ENCODE results near the gene SLC22A1. TPM values are rescaled to one million over a fixed set of nuclear protein-coding genes. Genes with fewer than 3 reads are reported as not detected.

SLC22A1 gene
- polyA plus RNA-seq, 1 donor from 2014 or later = 0.71 TPM

- H3K9me3 ChIP-seq (ENCODE audit: low read length) = no peaks in the 10 kb centered on the region
- no peaks in the 10 kb centered on the region for H3K27me3 ChIP-seq (ENCODE audit: insufficient read depth, low read depth, low read length)
- H3K27ac ChIP-seq (ENCODE audit: low read length) = no peak overlapping the region
- no peaks in the 10 kb centered on the region for H3K36me3 ChIP-seq (ENCODE audit: insufficient read depth, low read length)
- H3K4me3 ChIP-seq (ENCODE audit: low read length) = no peak overlapping the region
- H3K9me2 ChIP-seq (ENCODE audit: insufficient read depth, low read length) = no peaks in the 10 kb centered on the region
- no peaks in the 10 kb centered on the region for H4K20me1 ChIP-seq (ENCODE audit: insufficient read depth)
- no peak overlapping the region for H3K9ac ChIP-seq (ENCODE audit: low read length)
- TF ChIP-seq EZH2 (IDR thresholded peaks at IDR 0.05; ENCODE audit: borderline replicate concordance, insufficient read depth, low read length, poor library complexity, severe bottlenecking) (no peak), TAF1 (IDR thresholded peaks at IDR 0.05; ENCODE audit: low read depth) (no peak), SMC3 (conservative IDR thresholded peaks at IDR 0.05; ENCODE audit: poor library complexity) (no peak), RAD21 (conservative IDR thresholded peaks at IDR 0.05) (no peak), REST (IDR thresholded peaks at IDR 0.05; ENCODE audit: borderline replicate concordance) (no peak), EP300 (conservative IDR thresholded peaks at IDR 0.05; ENCODE audit: poor library complexity, severe bottlenecking) (no peak), MXI1 (conservative IDR thresholded peaks at IDR 0.05; ENCODE audit: poor library complexity, severe bottlenecking) (no peak), POLR2AphosphoS5 (IDR thresholded peaks at IDR 0.05) (no peak), CTCF (IDR thresholded peaks at IDR 0.05; ENCODE audit: poor library complexity, severe bottlenecking) (no peak)
- H3K79me2 ChIP-seq (replicated peaks; ENCODE audit: insufficient read depth, low read length) = no peaks in the 10 kb centered on the region
- H2AFZ ChIP-seq (ENCODE audit: low read depth, low read length) = no peak overlapping the region
- H3F3A ChIP-seq (ENCODE audit: insufficient read depth, low read length, poor library complexity, severe bottlenecking) = no peaks in the 10 kb centered on the region
- H3K4me2 ChIP-seq (ENCODE audit: low read length) = no peak overlapping the region
These were observed 13.3 kb downstream of the SLC22A1 start for GRCh38 chr6:160134779-160135547.

GRCh38 chr6:160135907-160136655 is 14.5 kb downstream of the SLC22A1 start:
- H3K9me2 ChIP-seq (ENCODE audit: insufficient read depth, low read length) = no peaks in the 10 kb centered on the region
- H3K9me3 ChIP-seq (ENCODE audit: low read length) = no peaks in the 10 kb centered on the region
- TF ChIP-seq EP300 (conservative IDR thresholded peaks at IDR 0.05; ENCODE audit: poor library complexity, severe bottlenecking) (no peak), POLR2AphosphoS5 (IDR thresholded peaks at IDR 0.05) (no peak), SMC3 (conservative IDR thresholded peaks at IDR 0.05; ENCODE audit: poor library complexity) (no peak), CTCF (IDR thresholded peaks at IDR 0.05; ENCODE audit: poor library complexity, severe bottlenecking) (no peak), REST (IDR thresholded peaks at IDR 0.05; ENCODE audit: borderline replicate concordance) (no peak), TAF1 (IDR thresholded peaks at IDR 0.05; ENCODE audit: low read depth) (no peak), MXI1 (conservative IDR thresholded peaks at IDR 0.05; ENCODE audit: poor library complexity, severe bottlenecking) (no peak), EZH2 (IDR thresholded peaks at IDR 0.05; ENCODE audit: borderline replicate concordance, insufficient read depth, low read length, poor library complexity, severe bottlenecking) (no peak), RAD21 (conservative IDR thresholded peaks at IDR 0.05) (no peak)
- H3K9ac ChIP-seq (ENCODE audit: low read length) = no peak overlapping the region
- H3K27ac ChIP-seq (ENCODE audit: low read length) = no peak overlapping the region
- no peaks in the 10 kb centered on the region for H4K20me1 ChIP-seq (ENCODE audit: insufficient read depth)
- no peak overlapping the region for H3K4me2 ChIP-seq (ENCODE audit: low read length)
- H3K27me3 ChIP-seq (ENCODE audit: insufficient read depth, low read depth, low read length) = no peaks in the 10 kb centered on the region
- no peak overlapping the region for H2AFZ ChIP-seq (ENCODE audit: low read depth, low read length)
- no peaks in the 10 kb centered on the region for H3K79me2 ChIP-seq (replicated peaks; ENCODE audit: insufficient read depth, low read length)
- H3K4me3 ChIP-seq (ENCODE audit: low read length) = no peak overlapping the region
- H3K36me3 ChIP-seq (ENCODE audit: insufficient read depth, low read length) = no peaks in the 10 kb centered on the region
- H3F3A ChIP-seq (ENCODE audit: insufficient read depth, low read length, poor library complexity, severe bottlenecking) = no peaks in the 10 kb centered on the region
